Muscle layer of duodenum (tissue), 2 donors: Measurements from ENCODE around the gene PITPNM1.
"Not testable (repeated sequence)": the region's sequence is repeated elsewhere in the genome, so short reads cannot be mapped to it uniquely, and the experiment has no call there.

Experiments
- H3K27ac ChIP-seq: one replicate; pipeline ENCODE4 v1.7.0; 2013; ENCODE audit warnings: mild to moderate bottlenecking, low read length
- H3K27me3 ChIP-seq: one replicate; pipeline ENCODE4 v1.7.0; 2013; ENCODE audit warnings: low read depth, mild to moderate bottlenecking, control low read depth, low read length
- H3K36me3 ChIP-seq, 2 donors: one replicate each; pipeline ENCODE4 v1.7.0; 2013; ENCODE audit warnings: low read length in 2 of 2, control low read depth in 1 of 2, mild to moderate bottlenecking in 1 of 2; ENCODE audit not compliant: insufficient read depth in 2 of 2, control insufficient read depth in 1 of 2
- H3K4me1 ChIP-seq, 2 donors: one replicate each; pipeline ENCODE4 v1.7.0; 2013; ENCODE audit warnings: low read length in 2 of 2, mild to moderate bottlenecking in 2 of 2, control low read depth in 1 of 2, moderate library complexity in 1 of 2; ENCODE audit not compliant: insufficient read depth in 2 of 2, control insufficient read depth in 1 of 2
- H3K4me3 ChIP-seq, 2 donors: one replicate each; pipeline ENCODE4 v1.7.0; 2013; ENCODE audit warnings: low read length in 2 of 2, low read depth in 1 of 2, mild to moderate bottlenecking in 1 of 2
- H3K9me3 ChIP-seq, 2 donors: one replicate each; pipeline ENCODE4 v1.7.0; 2013; ENCODE audit warnings: low read length in 2 of 2, control low read depth in 1 of 2, mild to moderate bottlenecking in 1 of 2; ENCODE audit not compliant: control insufficient read depth in 1 of 2
- donor health status: healthy.

The PITPNM1 gene

GRCh38 chr11:67492069-67492727, 13.0 kb downstream of the PITPNM1 start:
- no peaks in the 10 kb centered on the region for H3K27me3 ChIP-seq
- no peaks in the 10 kb centered on the region for H3K4me1 ChIP-seq
- H3K4me3 ChIP-seq = no peak overlapping the region
- peaks cover 10 to 81% of the 10 kb centered on the region in 2 donors for H3K36me3 ChIP-seq
- H3K9me3 ChIP-seq = no peaks in the 10 kb centered on the region
- no peak overlapping the region for H3K27ac ChIP-seq

- Histone ChIP-seq H3K36me3 (peaks cover 10 to 84% of the 10 kb centered on the region in 2 donors), H3K9me3 (no peaks in the 10 kb centered on the region), H3K4me1 (peaks cover 0 to under 1% of the 10 kb centered on the region in 2 donors)
These were observed 13.7 kb downstream of the PITPNM1 start for GRCh38 chr11:67491276-67492068.

DNA sequence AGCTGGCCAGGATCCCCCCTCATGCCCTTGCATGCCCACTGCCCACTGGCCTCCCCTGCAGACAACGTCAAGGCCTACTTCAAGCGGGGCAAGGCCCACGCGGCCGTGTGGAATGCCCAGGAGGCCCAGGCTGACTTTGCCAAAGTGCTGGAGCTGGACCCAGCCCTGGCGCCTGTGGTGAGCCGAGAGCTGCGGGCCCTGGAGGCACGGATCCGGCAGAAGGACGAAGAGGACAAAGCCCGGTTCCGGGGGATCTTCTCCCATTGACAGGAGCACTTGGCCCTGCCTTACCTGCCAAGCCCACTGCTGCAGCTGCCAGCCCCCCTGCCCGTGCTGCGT, 14.5 kb downstream of the PITPNM1 start:
- Histone ChIP-seq H3K27me3 (no peaks in the 10 kb centered on the region), H3K9me3 (no peaks in the 10 kb centered on the region), H3K4me1 (peaks cover 0 to 6% of the 10 kb centered on the region in 2 donors), H3K27ac (no peak overlapping the region), H3K36me3 (peaks cover 10 to 80% of the 10 kb centered on the region in 2 donors), H3K4me3 (no peak overlapping the region)

More at GRCh38 chr11:67491276-67492068, 13.7 kb downstream of the PITPNM1 start:
- Histone ChIP-seq H3K27me3 (no peaks in the 10 kb centered on the region), H3K4me3 (no peak overlapping the region), H3K27ac (no peak overlapping the region)

- Histone ChIP-seq H3K27me3 (no peaks in the 10 kb centered on the region), H3K4me3 (no peak overlapping the region), H3K9me3 (no peaks in the 10 kb centered on the region), H3K4me1 (peaks cover 0 to 9% of the 10 kb centered on the region in 2 donors), H3K36me3 (peaks cover 10 to 74% of the 10 kb centered on the region in 2 donors), H3K27ac (no peak overlapping the region)
These were observed 15.1 kb downstream of the PITPNM1 start for GRCh38 chr11:67489885-67490726.

DNA sequence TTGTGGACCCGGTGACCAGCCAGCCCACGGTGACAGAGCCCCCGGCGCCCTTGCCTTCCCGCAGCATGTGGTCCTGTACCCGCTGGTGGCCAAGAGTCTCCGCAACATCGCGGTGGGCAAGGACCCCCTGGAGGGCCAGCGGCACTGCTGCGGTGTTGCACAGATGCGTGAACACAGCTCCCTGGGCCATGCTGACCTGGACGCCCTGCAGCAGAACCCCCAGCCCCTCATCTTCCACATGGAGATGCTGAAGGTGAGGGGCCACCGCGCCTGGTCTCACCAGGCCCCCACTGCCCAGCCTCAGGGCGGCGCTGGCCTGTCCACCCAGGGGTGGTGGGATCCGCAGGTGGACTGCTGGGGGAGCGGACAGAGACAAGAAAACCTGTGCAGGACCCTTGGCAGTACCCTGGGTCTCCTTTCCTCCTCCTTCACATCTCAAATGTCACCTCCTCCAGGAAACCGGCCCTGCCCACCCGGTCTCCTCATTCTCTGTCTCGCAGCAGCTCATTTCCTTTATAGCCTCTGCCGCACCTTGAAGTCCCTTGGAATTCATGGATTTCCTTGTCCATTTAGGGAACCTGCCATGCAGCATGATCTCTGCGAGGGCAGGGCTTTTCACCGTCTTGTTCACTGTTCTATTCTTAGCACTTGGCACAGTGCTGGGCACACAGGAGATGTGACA, 15.8 kb downstream of the PITPNM1 start:
- Histone ChIP-seq H3K36me3 (peaks cover 10 to 71% of the 10 kb centered on the region in 2 donors), H3K27ac (no peak overlapping the region), H3K9me3 (no peaks in the 10 kb centered on the region), H3K4me3 (no peak overlapping the region), H3K27me3 (no peaks in the 10 kb centered on the region), H3K4me1 (peaks cover 2 to 17% of the 10 kb centered on the region in 2 donors)

DNA sequence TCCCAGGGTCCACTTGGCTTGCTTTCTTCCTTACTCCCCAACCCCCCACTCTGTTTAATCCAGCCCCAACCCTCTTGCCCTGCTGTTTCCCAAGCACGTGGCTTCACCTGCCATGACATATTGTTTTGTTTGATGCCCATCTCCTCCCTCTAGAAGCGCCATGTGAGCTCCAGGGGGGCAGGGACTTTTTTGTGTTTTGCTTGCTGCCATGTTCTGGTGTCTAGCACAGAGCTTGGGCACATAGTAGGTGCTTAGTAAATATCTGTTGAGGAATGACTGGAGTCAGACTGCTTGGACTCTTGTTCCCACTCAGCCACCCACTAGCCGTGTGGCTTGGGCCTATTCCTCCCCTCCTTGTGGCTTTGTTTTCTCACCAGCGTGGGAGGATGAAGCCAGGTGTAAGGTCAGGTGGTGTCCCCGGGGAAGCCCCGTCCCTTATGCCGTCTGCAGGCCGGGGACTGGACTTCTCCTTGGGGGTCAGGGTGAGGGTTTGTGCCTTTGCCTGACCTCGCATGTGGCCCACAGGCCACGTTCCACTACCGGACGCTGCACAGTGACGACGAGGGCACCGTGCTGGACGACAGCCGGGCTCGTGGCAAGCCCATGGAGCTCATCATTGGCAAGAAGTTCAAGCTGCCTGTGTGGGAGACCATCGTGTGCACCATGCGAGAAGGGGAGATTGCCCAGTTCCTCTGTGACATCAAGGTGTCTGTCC, 18.5 kb downstream of the PITPNM1 start:
- Histone ChIP-seq H3K36me3 (peaks cover 10 to 47% of the 10 kb centered on the region in 2 donors), H3K9me3 (no peaks in the 10 kb centered on the region), H3K4me3 (no peak overlapping the region), H3K27me3 (no peaks in the 10 kb centered on the region), H3K4me1 (peaks cover 14 to 28% of the 10 kb centered on the region in 2 donors), H3K27ac (no peak overlapping the region)

DNA sequence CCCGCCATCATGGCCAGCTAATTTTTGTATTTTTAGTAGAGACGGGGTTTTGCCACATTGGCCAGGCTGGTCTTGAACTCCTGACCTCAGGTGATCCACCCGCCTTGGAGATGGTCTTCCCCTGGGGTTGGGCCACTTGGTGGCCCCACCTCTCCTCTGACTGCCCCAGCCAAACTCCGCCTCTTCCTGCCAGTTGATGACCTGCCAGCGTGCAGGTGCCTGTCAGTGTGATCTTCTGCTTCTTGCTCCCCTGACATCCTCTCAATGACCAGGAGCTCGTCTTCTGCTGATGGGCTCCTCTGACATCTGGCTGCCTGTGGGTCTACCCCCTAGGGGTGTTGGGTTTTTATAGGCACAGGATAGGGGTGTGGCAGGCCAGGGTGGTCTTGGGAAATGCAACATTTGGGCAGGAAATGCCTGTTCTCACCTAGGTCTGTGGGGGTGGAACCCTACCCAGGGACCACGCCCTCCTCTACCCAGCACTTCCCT, 19.2 kb downstream of the PITPNM1 start:
- H3K4me1 ChIP-seq = peaks cover 14 to 28% of the 10 kb centered on the region in 2 donors
- H3K4me3 ChIP-seq, H3K9me3 ChIP-seq, H3K27ac ChIP-seq, H3K27me3 ChIP-seq: not testable (repeated sequence)
- peaks cover 10 to 40% of the 10 kb centered on the region in 2 donors for H3K36me3 ChIP-seq

GRCh38 chr11:67484847-67485311, 20.3 kb downstream of the PITPNM1 start:
- Histone ChIP-seq H3K9me3 (no peaks in the 10 kb centered on the region), H3K27me3 (no peaks in the 10 kb centered on the region), H3K27ac (no peak overlapping the region), H3K4me3 (no peak overlapping the region), H3K4me1 (peaks cover 14 to 28% of the 10 kb centered on the region in 2 donors), H3K36me3 (peaks cover 9 to 30% of the 10 kb centered on the region in 2 donors)

DNA sequence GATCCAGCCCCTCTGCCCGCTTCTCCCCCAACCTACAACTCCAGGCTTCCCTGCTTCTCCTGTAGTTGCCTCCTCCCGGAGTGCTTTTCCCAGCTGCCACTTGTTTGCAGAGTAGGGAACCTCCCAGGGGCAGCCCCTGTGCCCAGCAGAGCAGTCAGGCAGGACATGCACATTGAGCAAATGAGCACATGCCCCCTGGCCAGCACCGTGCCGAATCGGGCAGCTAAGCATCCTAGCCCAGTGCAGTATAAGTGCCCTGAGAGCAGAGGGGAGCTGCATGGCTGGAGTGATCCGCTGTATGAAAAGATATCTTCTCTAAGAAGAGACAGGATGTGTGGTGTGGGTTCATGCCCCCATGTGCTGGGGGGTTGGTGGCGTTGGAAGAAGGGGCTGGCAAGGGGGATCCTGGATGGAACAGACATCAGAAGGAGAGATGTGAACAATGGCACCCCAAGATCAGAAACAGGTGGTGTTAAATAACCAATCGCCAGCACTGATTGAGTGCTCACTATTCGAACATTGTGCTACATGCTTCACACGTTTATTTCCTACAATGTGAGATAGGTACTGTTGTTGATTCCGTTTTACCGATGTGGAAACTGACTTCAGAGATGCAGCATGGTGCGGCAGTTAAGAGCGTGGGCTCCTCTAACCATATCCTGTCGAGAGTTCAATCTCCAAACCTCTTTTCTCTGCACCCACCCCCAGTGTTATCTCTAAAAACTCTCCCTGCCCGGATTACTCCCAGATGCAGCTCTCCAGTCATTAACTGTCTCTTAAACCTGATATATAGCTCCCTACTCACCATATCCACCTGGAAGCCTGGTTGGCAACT, 21.1 kb downstream of the PITPNM1 start:
- H3K4me3 ChIP-seq = peak overlapping the region; percentile 68 to 88

More for the DNA sequence above, 21.1 kb downstream of the PITPNM1 start:
- Histone ChIP-seq H3K27ac (peak overlapping the region; percentile 91), H3K36me3 (peaks cover 3 to 21% of the 10 kb centered on the region in 2 donors), H3K27me3 (no peaks in the 10 kb centered on the region), H3K9me3 (no peaks in the 10 kb centered on the region), H3K4me1 (peaks cover 14 to 28% of the 10 kb centered on the region in 2 donors)
